ENCODE results near the gene LMNTD2.

DNA sequence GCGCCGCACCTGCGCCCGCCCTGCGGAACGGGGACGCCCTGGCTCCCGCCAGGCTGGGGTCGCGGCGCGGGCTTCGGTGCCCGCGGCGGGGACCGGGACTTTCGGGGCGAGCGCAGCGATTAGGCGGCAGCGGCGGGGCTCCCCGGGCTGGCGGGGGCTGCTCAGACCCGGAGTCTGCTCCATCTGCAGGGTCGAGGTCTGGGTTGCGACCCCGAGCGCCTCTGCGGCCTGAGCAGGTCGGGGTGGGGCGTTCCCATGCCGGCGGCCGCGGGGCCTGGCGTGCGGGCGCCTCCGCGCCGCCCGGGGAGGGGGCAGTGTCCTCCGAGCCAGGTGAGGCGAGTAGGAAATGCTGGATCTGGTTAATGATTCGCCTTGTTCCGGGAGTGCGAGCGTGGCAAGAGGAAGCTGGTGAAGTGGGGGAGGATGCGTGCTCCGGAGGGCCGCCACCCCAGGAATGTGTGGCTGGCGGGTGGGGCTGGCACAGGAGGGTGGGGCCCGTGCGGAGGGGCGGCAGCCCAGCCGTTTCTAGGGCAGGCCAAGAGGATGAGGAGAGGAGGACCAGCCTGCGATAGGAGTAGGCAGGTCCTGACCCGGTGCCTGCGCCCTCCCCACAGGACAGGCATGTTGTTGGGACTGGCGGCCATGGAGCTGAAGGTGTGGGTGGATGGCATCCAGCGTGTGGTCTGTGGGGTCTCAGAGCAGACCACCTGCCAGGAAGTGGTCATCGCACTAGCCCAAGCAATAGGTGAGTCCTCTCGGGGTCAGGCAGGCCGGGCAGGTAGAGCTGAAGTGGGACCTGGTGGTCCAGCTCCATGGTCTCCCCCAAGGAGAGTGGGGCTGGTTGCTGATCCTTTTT lies 838 bp upstream of the LMNTD2 start:
- TF ChIP-seq RAD21 (IDR thresholded peaks at IDR 0.05; ENCODE audit: low read depth) (no peak), EGR1 (IDR thresholded peaks at IDR 0.05) (no peak), ZBTB7A (IDR thresholded peaks at IDR 0.05; ENCODE audit: low read depth) (no peak), TEAD4 (IDR thresholded peaks at IDR 0.05) (peak; percentile 73), EP300 (IDR thresholded peaks at IDR 0.05; ENCODE audit: borderline replicate concordance) (no peak), YY1 (IDR thresholded peaks at IDR 0.05; ENCODE audit: low read depth) (no peak), TAF1 (IDR thresholded peaks at IDR 0.05; ENCODE audit: low read depth) (0 out of 2 replicates have a peak, but pooled peaks have one; percentile 18), CREB1 (IDR thresholded peaks at IDR 0.05; ENCODE audit: low read depth) (no peak), FOXM1 (IDR thresholded peaks at IDR 0.05; ENCODE audit: borderline replicate concordance, low read depth) (no peak), NFIC (IDR thresholded peaks at IDR 0.05) (no peak)
- TF ChIP-seq, protein P1, sequence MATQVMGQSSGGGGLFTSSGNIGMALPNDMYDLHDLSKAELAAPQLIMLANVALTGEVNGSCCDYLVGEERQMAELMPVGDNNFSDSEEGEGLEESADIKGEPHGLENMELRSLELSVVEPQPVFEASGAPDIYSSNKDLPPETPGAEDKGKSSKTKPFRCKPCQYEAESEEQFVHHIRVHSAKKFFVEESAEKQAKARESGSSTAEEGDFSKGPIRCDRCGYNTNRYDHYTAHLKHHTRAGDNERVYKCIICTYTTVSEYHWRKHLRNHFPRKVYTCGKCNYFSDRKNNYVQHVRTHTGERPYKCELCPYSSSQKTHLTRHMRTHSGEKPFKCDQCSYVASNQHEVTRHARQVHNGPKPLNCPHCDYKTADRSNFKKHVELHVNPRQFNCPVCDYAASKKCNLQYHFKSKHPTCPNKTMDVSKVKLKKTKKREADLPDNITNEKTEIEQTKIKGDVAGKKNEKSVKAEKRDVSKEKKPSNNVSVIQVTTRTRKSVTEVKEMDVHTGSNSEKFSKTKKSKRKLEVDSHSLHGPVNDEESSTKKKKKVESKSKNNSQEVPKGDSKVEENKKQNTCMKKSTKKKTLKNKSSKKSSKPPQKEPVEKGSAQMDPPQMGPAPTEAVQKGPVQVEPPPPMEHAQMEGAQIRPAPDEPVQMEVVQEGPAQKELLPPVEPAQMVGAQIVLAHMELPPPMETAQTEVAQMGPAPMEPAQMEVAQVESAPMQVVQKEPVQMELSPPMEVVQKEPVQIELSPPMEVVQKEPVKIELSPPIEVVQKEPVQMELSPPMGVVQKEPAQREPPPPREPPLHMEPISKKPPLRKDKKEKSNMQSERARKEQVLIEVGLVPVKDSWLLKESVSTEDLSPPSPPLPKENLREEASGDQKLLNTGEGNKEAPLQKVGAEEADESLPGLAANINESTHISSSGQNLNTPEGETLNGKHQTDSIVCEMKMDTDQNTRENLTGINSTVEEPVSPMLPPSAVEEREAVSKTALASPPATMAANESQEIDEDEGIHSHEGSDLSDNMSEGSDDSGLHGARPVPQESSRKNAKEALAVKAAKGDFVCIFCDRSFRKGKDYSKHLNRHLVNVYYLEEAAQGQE (IDR thresholded peaks at IDR 0.05; ENCODE audit: low read depth) = no peak
- TF ChIP-seq, protein P2, sequence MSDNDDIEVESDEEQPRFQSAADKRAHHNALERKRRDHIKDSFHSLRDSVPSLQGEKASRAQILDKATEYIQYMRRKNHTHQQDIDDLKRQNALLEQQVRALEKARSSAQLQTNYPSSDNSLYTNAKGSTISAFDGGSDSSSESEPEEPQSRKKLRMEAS (IDR thresholded peaks at IDR 0.05) = peak; percentile 47; the same call in 1 of the 2 replicates
